Nephron (organoid): ENCODE data around the gene XPR1.
"Not testable (repeated sequence)": the region's sequence is repeated elsewhere in the genome, so short reads cannot be mapped to it uniquely, and the experiment has no call there.

ENCODE experiments used
- H3K27ac Mint-ChIP-seq, 3 experiments: 2 replicates each; pipeline ENCODE4 v1.8.0; 2020; ENCODE audit warnings: mixed read lengths in 3 of 3, mild to moderate bottlenecking in 2 of 3, moderate library complexity in 1 of 3
- H3K27me3 Mint-ChIP-seq: 2 replicates; pipeline ENCODE4 v1.8.0; 2021; ENCODE audit warnings: low read depth, mild to moderate bottlenecking, moderate library complexity, mixed read lengths
- H3K36me3 Mint-ChIP-seq: 2 replicates; pipeline ENCODE4 v1.8.0; 2020; ENCODE audit warnings: low read depth, mixed read lengths
- H3K4me1 Mint-ChIP-seq: 2 replicates; pipeline ENCODE4 v1.8.0; 2020; ENCODE audit warnings: mixed read lengths
- H3K4me3 Mint-ChIP-seq, 3 experiments: 2 replicates each; pipeline ENCODE4 v1.8.0; 2020; ENCODE audit warnings: mild to moderate bottlenecking in 3 of 3, mixed read lengths in 3 of 3, moderate library complexity in 2 of 3
- H3K9me3 Mint-ChIP-seq: 2 replicates; pipeline ENCODE4 v1.8.0; 2020; ENCODE audit warnings: mixed read lengths
- CTCF ChIP-seq, 3 experiments: fragments of 200-600 bp; sonication (generic); IDR thresholded peaks; one replicate each; pipeline ENCODE4 v1.5.0; 2021; ENCODE audit warnings: antibody characterized with exemption in 3 of 3; ENCODE audit not compliant: unreplicated experiment in 3 of 3

XPR1 gene

GRCh38 chr1:180695282-180695681 is 63.5 kb downstream of the XPR1 start:
- H3K4me1 Mint-ChIP-seq = no peaks in the 10 kb centered on the region
- no peak for TF ChIP-seq CTCF (IDR thresholded peaks at IDR 0.05; ENCODE audit: unreplicated experiment in 3 of 3)
- H3K36me3 Mint-ChIP-seq = peaks cover 39% of the 10 kb centered on the region
- peaks cover 39% of the 10 kb centered on the region for H3K9me3 Mint-ChIP-seq
- H3K27me3 Mint-ChIP-seq = no peaks in the 10 kb centered on the region
- H3K4me3 Mint-ChIP-seq = no peak overlapping the region
- no peak overlapping the region for H3K27ac Mint-ChIP-seq

GRCh38 chr1:180696361-180696760 is 64.5 kb downstream of the XPR1 start:
- TF ChIP-seq CTCF (IDR thresholded peaks at IDR 0.05; ENCODE audit: unreplicated experiment in 3 of 3) = no peak
- Mint-ChIP-seq H3K27ac (no peak overlapping the region), H3K4me3 (no peak overlapping the region), H3K9me3 (peaks cover 39% of the 10 kb centered on the region), H3K27me3 (no peaks in the 10 kb centered on the region), H3K36me3 (peaks cover 39% of the 10 kb centered on the region), H3K4me1 (no peaks in the 10 kb centered on the region)

- no peaks in the 10 kb centered on the region for H3K27me3 Mint-ChIP-seq
- H3K27ac Mint-ChIP-seq = no peak overlapping the region
- H3K36me3 Mint-ChIP-seq = peaks cover 47% of the 10 kb centered on the region
- H3K9me3 Mint-ChIP-seq = peaks cover 51% of the 10 kb centered on the region
- no peak overlapping the region for H3K4me3 Mint-ChIP-seq
- H3K4me1 Mint-ChIP-seq = no peaks in the 10 kb centered on the region
- TF ChIP-seq CTCF (IDR thresholded peaks at IDR 0.05; ENCODE audit: unreplicated experiment in 3 of 3) = no peak
Observed at GRCh38 chr1:180698580-180698979, 66.8 kb downstream of the XPR1 start.

GRCh38 chr1:180702376-180702775 is 70.6 kb downstream of the XPR1 start:
- peaks cover 29% of the 10 kb centered on the region for H3K9me3 Mint-ChIP-seq
- peaks cover 27% of the 10 kb centered on the region for H3K36me3 Mint-ChIP-seq
- H3K4me1 Mint-ChIP-seq, H3K27me3 Mint-ChIP-seq, H3K27ac Mint-ChIP-seq, H3K4me3 Mint-ChIP-seq: not testable (repeated sequence)

- not testable (repeated sequence) for H3K27me3 Mint-ChIP-seq, H3K27ac Mint-ChIP-seq, H3K4me3 Mint-ChIP-seq, H3K4me1 Mint-ChIP-seq
- Mint-ChIP-seq H3K9me3 (peaks cover 27% of the 10 kb centered on the region), H3K36me3 (peaks cover 39% of the 10 kb centered on the region)
Observed at GRCh38 chr1:180710746-180711145, 78.9 kb downstream of the XPR1 start.

- H3K4me1 Mint-ChIP-seq, H3K4me3 Mint-ChIP-seq, H3K27ac Mint-ChIP-seq, H3K27me3 Mint-ChIP-seq: not testable (repeated sequence)
- H3K9me3 Mint-ChIP-seq = peaks cover 27% of the 10 kb centered on the region
- H3K36me3 Mint-ChIP-seq = peaks cover 39% of the 10 kb centered on the region
Observed at GRCh38 chr1:180711260-180711659, 79.4 kb downstream of the XPR1 start.

- H3K4me1 Mint-ChIP-seq = peaks cover 7% of the 10 kb centered on the region
- no peak overlapping the region for H3K27ac Mint-ChIP-seq
- peaks cover 4% of the 10 kb centered on the region for H3K36me3 Mint-ChIP-seq
- TF ChIP-seq CTCF (IDR thresholded peaks at IDR 0.05; ENCODE audit: unreplicated experiment in 3 of 3) = no peak
- no peak overlapping the region for H3K4me3 Mint-ChIP-seq
- H3K27me3 Mint-ChIP-seq = no peaks in the 10 kb centered on the region
- H3K9me3 Mint-ChIP-seq = no peaks in the 10 kb centered on the region
Observed at GRCh38 chr1:180720753-180721152, 88.9 kb downstream of the XPR1 start.

GRCh38 chr1:180722586-180722985 is 90.8 kb downstream of the XPR1 start:
- Mint-ChIP-seq H3K36me3 (peaks cover 8% of the 10 kb centered on the region), H3K27ac (peak overlapping the region in 2 of 3 experiments; percentile 23 to 76), H3K9me3 (peaks cover 6% of the 10 kb centered on the region), H3K4me3 (peak overlapping the region in 1 of 3 experiments; percentile 51), H3K4me1 (peaks cover 7% of the 10 kb centered on the region), H3K27me3 (no peaks in the 10 kb centered on the region)
- TF ChIP-seq CTCF (IDR thresholded peaks at IDR 0.05; ENCODE audit: unreplicated experiment in 3 of 3) = no peak
